Stimulated activated CD8-positive, alpha-beta memory T cell treated with anti-CD3 and anti-CD28 coated beads, Interleukin-12 subunit alpha, Interleukin-12 subunit beta, amount 100 ng/mL, for 24 hours (primary cell): ENCODE measurements around the gene CSH2.

Source experiments
- DNase-seq: peaks from one replicate; pipeline ENCODE4 v3.0.0-alpha.2; 2020; ENCODE audit errors: extremely low read depth

Gene CSH2

DNA sequence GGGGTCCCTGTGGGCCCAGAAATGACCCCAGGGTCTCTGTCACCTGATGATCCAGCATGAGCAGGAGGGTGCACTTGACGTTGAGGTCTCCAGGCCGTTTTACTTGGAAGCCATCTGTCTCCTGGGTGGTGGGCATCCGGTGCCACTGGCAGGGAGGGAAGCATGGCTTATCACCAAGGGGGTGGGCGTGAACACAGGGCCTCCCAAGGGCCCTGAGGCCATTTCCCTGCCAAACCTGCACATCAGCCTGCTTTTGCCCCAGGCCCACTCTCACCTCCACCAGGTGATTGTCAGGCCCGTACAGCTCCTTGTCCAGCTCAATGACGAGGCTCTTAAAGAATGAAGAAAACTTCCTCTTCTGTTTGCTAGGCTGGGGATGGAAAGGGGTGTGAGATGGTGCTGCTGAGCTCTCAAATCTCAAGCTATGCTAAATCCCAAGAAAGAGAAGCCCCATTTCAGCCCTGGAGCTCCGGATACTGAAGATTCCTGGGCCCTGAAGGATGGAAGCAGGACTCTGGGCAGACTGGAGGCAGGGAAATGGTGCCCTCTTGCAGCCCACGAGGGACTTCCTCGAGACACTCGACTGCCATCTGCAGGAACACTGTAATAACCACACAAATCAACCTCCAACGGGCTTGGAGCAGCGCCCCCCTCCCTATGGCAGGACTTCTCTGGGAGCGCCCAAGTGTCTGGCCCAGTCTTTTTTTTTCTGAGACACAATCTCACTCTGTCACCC is 38.9 kb downstream of the CSH2 start:
- DNase-seq = no peak

DNA sequence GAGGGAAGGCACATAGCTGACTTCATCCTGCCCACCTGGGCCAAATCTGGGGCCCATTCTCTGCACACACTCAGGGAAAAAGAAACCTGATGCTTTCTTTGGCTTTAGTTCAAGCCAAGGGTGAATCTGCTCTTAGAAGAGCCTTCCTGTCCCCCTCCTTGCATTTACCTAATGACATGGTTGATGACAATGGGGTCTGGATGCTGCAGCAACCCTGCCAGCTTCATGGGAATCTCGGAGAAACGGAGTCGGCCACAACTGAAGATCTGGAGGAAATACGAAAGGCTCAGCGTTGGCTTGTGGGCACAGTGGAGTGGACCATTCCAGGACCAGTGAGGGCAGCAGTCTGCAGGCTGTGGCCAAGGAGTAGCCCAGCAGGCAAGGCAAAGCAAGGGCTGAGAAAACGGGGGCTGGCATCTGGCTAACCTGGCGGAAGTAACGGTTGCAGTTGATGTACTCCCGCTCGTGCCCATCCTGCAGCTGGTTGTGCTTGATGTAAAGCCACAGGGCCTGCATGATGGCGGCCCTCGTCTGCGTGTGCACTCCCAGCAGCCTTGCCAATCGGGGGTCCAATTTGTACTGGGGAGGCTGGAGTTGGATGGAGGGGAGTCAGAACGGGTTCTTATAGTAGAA is 39.6 kb downstream of the CSH2 start:
- DNase-seq = no peak

DNA sequence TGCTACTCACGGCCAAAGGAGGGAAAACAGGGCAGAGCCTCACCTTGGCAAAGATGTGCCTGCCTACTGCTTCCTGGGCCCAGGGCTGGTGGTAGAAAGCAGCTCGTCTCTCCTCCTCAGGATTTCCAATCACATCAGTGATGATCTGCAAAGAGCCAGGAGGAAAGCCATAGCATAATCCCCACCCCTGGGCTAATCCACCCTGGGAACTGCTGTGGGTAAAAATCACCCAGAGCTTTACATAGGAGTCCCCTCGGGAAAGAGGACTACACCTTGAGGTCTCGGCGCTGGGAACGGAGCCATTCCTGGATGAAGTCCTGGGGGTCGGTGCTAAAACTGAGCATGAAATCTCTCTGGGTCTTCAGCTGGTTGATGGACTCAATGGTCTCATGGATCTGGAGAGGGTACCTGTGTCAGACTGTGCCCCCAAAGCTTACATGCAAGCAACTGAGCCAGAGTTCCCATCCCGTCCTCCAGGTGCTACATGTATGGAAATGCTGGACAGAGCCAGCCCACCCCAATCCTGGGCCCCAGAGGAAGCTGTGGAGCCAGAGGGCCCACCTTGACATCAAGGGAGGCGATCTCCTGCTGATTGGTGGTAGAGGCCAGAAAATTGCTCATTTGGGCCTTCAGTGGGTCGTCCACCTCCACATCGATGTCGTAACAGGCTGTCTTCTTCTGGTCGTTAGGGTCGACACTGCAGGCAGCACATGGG is 40.3 kb downstream of the CSH2 start:
- no peak for DNase-seq

GRCh38 chr17:63832455-63832854 is 41.0 kb downstream of the CSH2 start:
- DNase-seq = no peak

GRCh38 chr17:63832014-63832413 is 41.5 kb downstream of the CSH2 start:
- no peak for DNase-seq

DNA sequence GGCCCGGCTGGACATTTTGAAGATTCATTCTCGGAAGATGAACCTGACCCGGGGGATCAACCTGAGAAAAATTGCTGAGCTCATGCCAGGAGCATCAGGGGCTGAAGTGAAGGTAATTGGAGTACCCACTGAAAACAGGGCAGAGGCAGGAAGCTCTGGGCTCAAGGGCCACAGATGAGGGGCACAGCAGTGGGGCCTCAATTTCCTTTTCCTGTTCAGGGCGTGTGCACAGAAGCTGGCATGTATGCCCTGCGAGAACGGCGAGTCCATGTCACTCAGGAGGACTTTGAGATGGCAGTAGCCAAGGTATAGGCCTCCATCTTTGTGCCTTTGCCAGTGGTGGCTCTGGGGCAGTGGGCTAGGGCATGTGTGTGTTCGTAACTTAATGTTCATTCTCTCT is 42.0 kb downstream of the CSH2 start:
- no peak for DNase-seq

DNA sequence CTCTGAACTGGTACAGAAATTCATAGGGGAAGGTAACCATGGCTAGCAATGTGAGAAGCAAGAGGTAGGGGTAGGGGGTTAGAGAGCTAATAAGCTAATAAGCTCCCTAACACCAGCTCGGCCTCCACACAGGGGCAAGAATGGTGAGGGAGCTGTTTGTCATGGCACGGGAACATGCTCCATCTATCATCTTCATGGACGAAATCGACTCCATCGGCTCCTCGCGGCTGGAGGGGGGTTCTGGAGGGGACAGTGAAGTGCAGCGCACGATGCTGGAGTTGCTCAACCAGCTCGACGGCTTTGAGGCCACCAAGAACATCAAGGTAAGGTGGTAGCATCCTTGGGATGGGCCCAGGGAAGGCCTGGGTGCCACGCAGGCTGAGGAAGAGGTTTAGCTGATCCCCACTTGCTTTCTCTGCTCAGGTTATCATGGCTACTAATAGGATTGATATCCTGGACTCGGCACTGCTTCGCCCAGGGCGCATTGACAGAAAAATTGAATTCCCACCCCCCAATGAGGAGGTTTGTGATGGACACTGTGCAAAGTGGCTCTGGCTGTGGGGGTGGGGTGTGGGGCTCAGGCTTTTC is 42.5 kb downstream of the CSH2 start:
- DNase-seq = no peak

DNA sequence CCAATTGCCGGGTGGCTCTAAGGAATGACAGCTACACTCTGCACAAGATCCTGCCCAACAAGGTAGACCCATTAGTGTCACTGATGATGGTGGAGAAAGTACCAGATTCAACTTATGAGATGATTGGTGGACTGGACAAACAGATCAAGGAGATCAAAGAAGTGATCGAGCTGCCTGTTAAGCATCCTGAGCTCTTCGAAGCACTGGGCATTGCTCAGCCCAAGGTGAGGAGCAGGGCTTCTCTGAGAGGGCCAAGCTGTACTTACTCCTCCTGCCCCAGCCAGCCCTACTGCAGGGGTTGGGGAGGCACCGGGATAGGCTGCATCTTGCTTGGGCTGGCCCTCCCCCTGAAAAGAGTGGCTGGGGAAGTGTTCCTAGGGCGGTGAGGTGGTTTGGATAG is 43.2 kb downstream of the CSH2 start:
- no peak for DNase-seq

GRCh38 chr17:63828936-63829335 is 44.5 kb downstream of the CSH2 start:
- DNase-seq = no peak

- no peak for DNase-seq
These were observed 45.7 kb downstream of the CSH2 start for GRCh38 chr17:63827801-63828221.

DNA sequence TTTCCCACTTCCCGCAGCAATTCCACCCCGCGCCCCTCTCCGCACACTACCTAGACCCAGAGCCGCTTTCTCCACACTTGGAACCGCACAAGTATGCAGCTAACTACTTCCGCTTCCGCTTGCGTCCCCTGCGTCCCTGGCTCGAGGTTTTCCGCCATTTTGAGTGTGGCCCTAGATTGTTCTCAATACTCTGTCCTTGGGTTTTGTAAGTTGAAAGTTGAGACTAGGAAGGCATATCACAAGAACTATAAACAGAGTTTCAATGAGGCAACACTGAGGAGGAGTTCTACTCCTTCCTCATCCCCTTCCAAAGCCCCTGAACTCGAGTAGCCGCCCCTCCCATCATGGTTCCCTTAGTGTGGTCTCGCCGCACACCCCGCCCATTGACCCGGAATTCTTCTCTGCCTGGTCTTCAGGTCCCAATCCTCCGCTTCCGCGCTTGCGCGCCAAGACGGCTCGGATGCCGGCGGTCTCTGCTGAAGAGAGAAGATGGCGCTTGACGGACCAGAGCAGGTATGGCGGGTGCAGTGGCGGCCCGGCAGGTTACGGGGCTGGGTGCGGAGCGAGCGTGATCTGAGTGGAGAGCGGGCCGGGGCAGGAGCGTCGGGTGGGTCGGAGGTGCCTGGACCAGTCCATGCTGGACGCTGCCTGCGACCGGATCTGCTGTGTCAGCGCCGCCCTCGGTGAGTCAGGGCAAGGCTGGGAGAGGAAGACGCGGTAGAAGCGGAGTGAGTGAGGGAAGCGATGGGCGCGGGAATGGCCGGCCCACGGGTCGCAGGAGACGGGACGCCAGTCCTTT is 46.3 kb downstream of the CSH2 start, which contains the start of the genes FTSJ3 and PSMC5:
TSS of gene FTSJ3 (minus strand) at position 662 of the 799 bp plus-strand sequence. CDS start 761 bp downstream, outside the sequence.
TSS of gene PSMC5 (plus strand) at position 430 of the 799 bp plus-strand sequence. CDS start at position 490, 60 bp downstream.
- DNase-seq = peak; percentile 89

DNA sequence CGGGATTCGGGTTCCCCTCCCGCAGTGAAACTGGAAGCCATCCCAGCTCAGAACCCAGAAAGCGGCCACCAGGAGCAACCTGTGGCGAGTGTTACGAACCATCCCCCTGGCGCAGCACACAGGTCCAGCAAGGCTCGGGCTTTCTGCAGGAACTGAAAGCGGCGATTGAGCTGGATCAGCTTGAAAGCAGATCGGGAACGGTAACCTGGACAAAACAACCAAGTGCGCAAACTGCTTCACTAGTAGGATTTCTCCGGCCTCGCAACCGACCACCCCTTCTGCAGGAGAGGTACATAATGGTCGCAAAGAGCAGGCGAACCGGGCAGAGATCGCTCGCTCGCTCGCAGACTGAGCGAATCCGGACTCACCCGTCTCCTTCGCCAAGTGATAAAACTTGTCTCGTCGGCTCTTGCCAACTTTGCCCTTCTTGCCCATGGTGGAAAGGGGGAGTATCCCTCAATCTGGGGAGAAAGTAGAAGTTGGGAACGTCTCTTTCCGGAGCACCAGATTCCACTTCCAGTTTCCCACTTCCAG is 46.9 kb downstream of the CSH2 start:
- no peak for DNase-seq

GRCh38 chr17:63824362-63824761 is 49.1 kb downstream of the CSH2 start:
- DNase-seq = no peak

GRCh38 chr17:63823659-63824331 is 49.7 kb downstream of the CSH2 start:
- no peak for DNase-seq

GRCh38 chr17:63822537-63822936 is 50.9 kb downstream of the CSH2 start:
- no peak for DNase-seq
